ENCODE data around the gene MUC6. TPM values are rescaled to one million over a fixed set of nuclear protein-coding genes. Genes with fewer than 3 reads are reported as not detected.

The MUC6 gene
- total RNA-seq, 4 donors from 2014 or later: not detected

DNA sequence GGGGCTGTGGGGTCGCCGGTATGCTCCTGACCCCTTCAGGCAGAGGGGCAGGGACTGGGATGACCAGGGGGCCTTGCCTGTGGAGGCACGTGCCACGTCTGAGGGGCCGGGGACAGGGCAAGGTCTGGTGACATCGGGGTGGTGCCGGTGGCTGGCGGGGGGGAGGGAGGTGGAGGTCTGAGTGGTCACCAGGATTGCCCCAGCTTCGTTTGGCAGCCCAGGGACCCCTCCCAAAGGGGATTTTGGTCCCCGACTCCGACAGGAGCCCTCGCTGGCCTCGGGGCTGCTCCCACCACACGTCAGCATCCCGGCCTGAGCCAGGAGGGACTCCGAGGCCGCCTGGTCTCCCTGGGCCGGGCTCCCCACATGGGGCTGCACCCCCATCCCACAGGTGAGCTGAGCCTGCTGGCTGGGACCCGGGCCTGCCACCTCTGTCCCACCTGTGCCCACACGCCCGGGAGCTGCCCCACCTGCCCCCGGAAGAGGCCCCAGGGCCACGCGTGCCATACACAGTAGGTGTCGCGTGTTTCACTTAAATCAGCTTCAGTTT, 1.1 kb upstream of the MUC6 start:
- WGBS: 77% methylated on average over 18 of the region's 26 CpGs
- H3K27ac ChIP-seq (replicated peaks in 1 of 4): no peak overlapping the region
- intact Hi-C loops (cut with DNase I): no loop called here
- no peak for DNase-seq (ENCODE audit: extremely low spot score)
- H3K4me3 ChIP-seq: no peak overlapping the region
- H3K9me3 ChIP-seq: no peaks in the 10 kb centered on the region
- H3K36me3 ChIP-seq: no peaks in the 10 kb centered on the region
- TF ChIP-seq, protein P1, sequence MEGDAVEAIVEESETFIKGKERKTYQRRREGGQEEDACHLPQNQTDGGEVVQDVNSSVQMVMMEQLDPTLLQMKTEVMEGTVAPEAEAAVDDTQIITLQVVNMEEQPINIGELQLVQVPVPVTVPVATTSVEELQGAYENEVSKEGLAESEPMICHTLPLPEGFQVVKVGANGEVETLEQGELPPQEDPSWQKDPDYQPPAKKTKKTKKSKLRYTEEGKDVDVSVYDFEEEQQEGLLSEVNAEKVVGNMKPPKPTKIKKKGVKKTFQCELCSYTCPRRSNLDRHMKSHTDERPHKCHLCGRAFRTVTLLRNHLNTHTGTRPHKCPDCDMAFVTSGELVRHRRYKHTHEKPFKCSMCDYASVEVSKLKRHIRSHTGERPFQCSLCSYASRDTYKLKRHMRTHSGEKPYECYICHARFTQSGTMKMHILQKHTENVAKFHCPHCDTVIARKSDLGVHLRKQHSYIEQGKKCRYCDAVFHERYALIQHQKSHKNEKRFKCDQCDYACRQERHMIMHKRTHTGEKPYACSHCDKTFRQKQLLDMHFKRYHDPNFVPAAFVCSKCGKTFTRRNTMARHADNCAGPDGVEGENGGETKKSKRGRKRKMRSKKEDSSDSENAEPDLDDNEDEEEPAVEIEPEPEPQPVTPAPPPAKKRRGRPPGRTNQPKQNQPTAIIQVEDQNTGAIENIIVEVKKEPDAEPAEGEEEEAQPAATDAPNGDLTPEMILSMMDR (IDR thresholded peaks at IDR 0.05): no peak
- TF ChIP-seq POLR2AphosphoS5 (IDR thresholded peaks at IDR 0.05): no peak
- no peak for TF ChIP-seq EP300 (IDR thresholded peaks at IDR 0.05)
- TF ChIP-seq POLR2A (IDR thresholded peaks at IDR 0.05; ENCODE audit: low read depth): no peak
- peaks cover 0 to 7% (median 0%) of the 10 kb centered on the region in 4 donors for H3K4me1 ChIP-seq
- peaks cover 0 to 63% (median 11%) of the 10 kb centered on the region in 4 donors for H3K27me3 ChIP-seq

DNA sequence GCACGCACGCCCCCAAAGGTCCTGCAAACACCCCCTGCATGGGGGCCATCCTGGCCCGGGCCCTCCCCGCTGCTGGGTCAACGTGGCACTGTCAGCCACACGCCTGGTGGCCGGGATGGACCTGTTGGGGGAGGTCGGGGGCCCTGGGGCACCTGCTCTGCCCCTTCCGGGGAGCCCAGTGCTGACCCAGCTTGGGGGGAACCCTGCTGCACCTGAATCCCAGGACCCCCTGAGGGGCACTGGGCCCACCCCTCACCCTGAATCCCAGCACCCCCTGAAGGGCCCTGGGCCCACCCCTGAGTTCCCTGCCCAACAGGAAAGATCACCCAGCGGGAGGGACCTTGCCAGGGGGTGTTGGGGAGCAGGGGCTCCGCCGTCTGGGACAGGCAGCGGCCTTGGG, 413 bp upstream of the MUC6 start:
- no peak for DNase-seq (ENCODE audit: extremely low spot score)
- intact Hi-C loops (cut with DNase I): no loop called here
- TF ChIP-seq POLR2A (IDR thresholded peaks at IDR 0.05; ENCODE audit: low read depth): no peak
- no peak for TF ChIP-seq EP300 (IDR thresholded peaks at IDR 0.05)
- TF ChIP-seq POLR2AphosphoS5 (IDR thresholded peaks at IDR 0.05): no peak
- TF ChIP-seq, protein P1 (IDR thresholded peaks at IDR 0.05): no peak
- H3K27ac ChIP-seq (replicated peaks in 1 of 4): no peak overlapping the region
- H3K9me3 ChIP-seq: no peaks in the 10 kb centered on the region
- peaks cover 0 to 56% (median 9%) of the 10 kb centered on the region in 4 donors for H3K27me3 ChIP-seq
- WGBS: no CpG with 5 or more reads among the region's 13 CpGs
- no peaks in the 10 kb centered on the region for H3K36me3 ChIP-seq
- H3K4me3 ChIP-seq: no peak overlapping the region
- H3K4me1 ChIP-seq: peaks cover 0 to 7% (median 0%) of the 10 kb centered on the region in 4 donors

DNA sequence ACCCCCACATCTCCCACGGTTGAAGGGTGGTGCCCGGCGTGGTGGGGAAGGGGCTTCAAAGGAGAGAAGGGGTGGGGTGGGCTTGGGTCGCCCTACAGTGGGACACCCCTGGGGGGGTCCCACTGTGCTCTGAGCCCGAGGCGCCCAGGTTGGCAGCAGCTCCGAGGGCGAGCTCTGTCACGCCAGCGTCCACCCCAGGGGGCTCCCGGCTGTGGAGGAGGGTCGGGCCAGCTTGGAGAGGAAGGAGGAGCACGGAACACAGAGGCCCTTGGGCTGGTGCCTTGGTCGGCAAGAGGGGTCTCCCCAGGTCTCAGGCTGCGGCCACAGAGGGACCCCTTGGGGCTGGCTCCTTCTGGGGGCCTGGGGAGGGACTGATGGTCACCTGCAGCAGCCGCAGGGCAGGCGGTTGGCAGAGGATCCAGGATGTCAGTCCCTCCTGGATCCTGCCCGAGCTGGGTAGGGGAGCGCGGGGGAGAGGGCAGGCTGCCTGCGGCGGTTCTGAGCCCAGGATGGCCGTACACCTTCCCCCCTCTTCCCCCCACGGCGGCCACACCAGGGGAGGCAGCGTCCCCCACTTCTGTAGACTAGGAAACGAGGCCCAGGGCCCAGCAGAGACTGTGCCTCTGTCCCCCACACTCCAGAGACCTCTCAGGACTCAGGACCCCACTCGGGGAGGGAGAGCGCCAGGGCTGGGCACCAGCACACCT, 788 bp downstream of the MUC6 start:
- Histone ChIP-seq H3K9me3 (no peaks in the 10 kb centered on the region), H3K36me3 (no peaks in the 10 kb centered on the region), H3K4me1 (peaks cover 0 to 7% (median 0%) of the 10 kb centered on the region in 4 donors), H3K27ac (replicated peaks in 1 of 4) (no peak overlapping the region), H3K4me3 (no peak overlapping the region), H3K27me3 (peaks cover 0 to 49% (median 5%) of the 10 kb centered on the region in 4 donors)
- WGBS: 65% methylated on average over 8 of the region's 29 CpGs
- intact Hi-C loops (cut with DNase I): no loop called here
- no peak for DNase-seq (ENCODE audit: extremely low spot score)
- no peak for TF ChIP-seq EP300 (IDR thresholded peaks at IDR 0.05)
- TF ChIP-seq, protein P1 (IDR thresholded peaks at IDR 0.05): no peak
- no peak for TF ChIP-seq POLR2AphosphoS5 (IDR thresholded peaks at IDR 0.05)
- TF ChIP-seq POLR2A (IDR thresholded peaks at IDR 0.05; ENCODE audit: low read depth): no peak

DNA sequence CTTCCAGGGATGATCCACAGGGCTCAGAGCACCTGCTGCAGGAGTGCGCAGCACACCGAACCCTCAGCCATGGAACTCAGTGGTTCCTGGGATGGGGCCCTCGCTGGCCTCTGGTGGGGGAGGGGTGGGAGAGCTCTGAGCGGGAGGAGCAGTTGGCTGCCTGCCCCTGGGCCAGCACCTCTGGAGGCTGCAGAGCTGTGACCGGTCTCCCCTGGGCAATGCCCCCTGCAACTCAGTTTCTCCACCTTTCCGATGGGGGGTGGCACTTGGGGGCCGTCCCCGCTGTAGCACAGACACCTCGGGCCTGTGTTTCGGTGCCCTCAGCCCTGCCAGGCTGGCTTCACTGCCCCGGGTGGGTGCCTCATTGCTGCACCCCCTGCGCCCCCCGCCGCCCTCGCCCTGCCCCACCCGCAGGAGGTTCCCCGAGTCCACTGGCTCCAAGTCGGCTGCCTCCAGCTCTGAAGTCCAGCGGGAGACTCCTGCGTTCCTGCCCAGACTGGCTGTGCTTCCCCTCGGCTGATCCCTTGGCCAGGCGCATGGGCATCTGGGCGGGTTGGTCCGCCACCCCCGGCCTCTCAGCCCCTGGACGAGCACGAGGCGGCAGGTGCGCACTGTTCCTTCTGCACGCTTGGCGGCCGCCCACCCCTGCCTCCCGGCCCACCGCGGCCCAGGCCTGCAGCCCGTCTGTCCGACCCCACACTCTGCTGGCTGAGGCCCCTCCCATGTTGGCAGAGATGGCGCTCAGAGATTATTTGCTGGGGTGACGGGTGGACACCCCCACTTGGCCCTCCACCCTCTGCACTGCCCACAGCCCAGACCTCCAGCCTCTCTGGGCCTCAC, 1.8 kb downstream of the MUC6 start:
- DNase-seq (ENCODE audit: extremely low spot score): no peak
- Histone ChIP-seq H3K9me3 (no peaks in the 10 kb centered on the region), H3K27me3 (peaks cover 0 to 39% (median 0%) of the 10 kb centered on the region in 4 donors), H3K4me1 (peaks cover 0 to 7% (median 0%) of the 10 kb centered on the region in 4 donors), H3K36me3 (no peaks in the 10 kb centered on the region), H3K4me3 (no peak overlapping the region), H3K27ac (replicated peaks in 1 of 4) (no peak overlapping the region)
- no peak for TF ChIP-seq POLR2AphosphoS5 (IDR thresholded peaks at IDR 0.05)
- no peak for TF ChIP-seq EP300 (IDR thresholded peaks at IDR 0.05)
- no peak for TF ChIP-seq POLR2A (IDR thresholded peaks at IDR 0.05; ENCODE audit: low read depth)
- TF ChIP-seq, protein P1 (IDR thresholded peaks at IDR 0.05): no peak
- 69% methylated on average over 11 of the region's 39 CpGs for WGBS
- intact Hi-C loops (cut with DNase I): no loop called here
